Activated T-cell treated with anti-CD3 and anti-CD28 coated beads, Interleukin-2, amount 50 U/mL, for 4 hours (primary cell): ENCODE data around the gene ANHX. TPM values are rescaled to one million over a fixed set of nuclear protein-coding genes. Genes with fewer than 3 reads are reported as not detected.

Experiments used
- ATAC-seq, 2 donors: fragments of 200-7000 bp; cut with Tn5 transposase; one replicate each; pipeline ENCODE4 v1.10.0; 2021
- DNase-seq: peaks from one replicate; pipeline ENCODE4 v3.0.0-alpha.2; 2020
- H3K27me3 Mint-ChIP-seq: one replicate; pipeline ENCODE4 v1.8.0; 2021; ENCODE audit warnings: low read depth, mixed read lengths
- H3K36me3 Mint-ChIP-seq: one replicate; pipeline ENCODE4 v1.8.0; 2022; ENCODE audit warnings: mixed read lengths; ENCODE audit not compliant: insufficient read depth
- H3K4me1 Mint-ChIP-seq: one replicate; pipeline ENCODE4 v1.8.0; 2021; ENCODE audit warnings: low read depth, mixed read lengths
- H3K4me3 Mint-ChIP-seq: one replicate; pipeline ENCODE4 v1.8.0; 2021; ENCODE audit warnings: mild to moderate bottlenecking, moderate library complexity, mixed read lengths
- H3K9me3 Mint-ChIP-seq: one replicate; pipeline ENCODE4 v1.8.0; 2021; ENCODE audit warnings: mixed read lengths
- total RNA-seq, 3 donors: library from RNA; stranded (reverse); gene quantifications; one replicate each; pipeline ENCODE4 v1.2.1, GENCODE V29; 2021

ANHX gene
- total RNA-seq, 3 donors from 2014 or later, result not detected

GRCh38 chr12:133174901-133175300 lies 60.8 kb downstream of the ANHX start:
- Mint-ChIP-seq H3K4me3 (no peak overlapping the region), H3K27me3 (no peaks in the 10 kb centered on the region), H3K4me1 (no peaks in the 10 kb centered on the region), H3K36me3 (no peaks in the 10 kb centered on the region), H3K9me3 (peaks cover 39% of the 10 kb centered on the region)
- no peak for ATAC-seq
- no peak for DNase-seq

- peaks cover 4% of the 10 kb centered on the region for H3K36me3 Mint-ChIP-seq
- H3K27me3 Mint-ChIP-seq, result no peaks in the 10 kb centered on the region
- H3K4me1 Mint-ChIP-seq, result no peaks in the 10 kb centered on the region
- DNase-seq (no peak), ATAC-seq (no peak)
- H3K4me3 Mint-ChIP-seq, result no peak overlapping the region
- H3K9me3 Mint-ChIP-seq, result peaks cover 44% of the 10 kb centered on the region
These were observed 63.2 kb downstream of the ANHX start for GRCh38 chr12:133172491-133172890.

Other genes with a start within 250 kb of the ANHX start
- 10 to 100 TPM; 19.4 to 30.2 (median 24.0) TPM for gene ZNF26, start 249.5 kb downstream of the ANHX start, total RNA-seq
- 10 to 100 TPM; 11.5 to 15.6 (median 12.5) TPM for gene ZNF84, start 198.4 kb downstream of the ANHX start, total RNA-seq
- gene ZNF140, start 155.0 kb downstream of the ANHX start, total RNA-seq, result 10 to 100 TPM; 10.4 to 15.0 (median 13.4) TPM
- 1 to 10 TPM; 1.4 to 1.6 (median 1.6) TPM for gene ZNF891, start 105.6 kb downstream of the ANHX start, total RNA-seq
- 1 to 10 TPM; 2.4 to 3.5 (median 2.6) TPM for gene ZNF10, start 105.2 kb downstream of the ANHX start, total RNA-seq
- 10 to 100 TPM; 17.7 to 19.8 (median 18.0) TPM for gene ZNF268, start 54.4 kb downstream of the ANHX start, total RNA-seq